LHCN-M2 (cell line): Measurements from ENCODE around the gene GRM8. TPM values are rescaled to one million over a fixed set of nuclear protein-coding genes. Genes with fewer than 3 reads are reported as not detected.

Experiments used
- DNase-seq: peaks from one replicate; pipeline ENCODE4 v3.0.0-alpha.2; 2012; ENCODE audit warnings: low read depth
- polyA plus RNA-seq: library from polyadenylated mRNA; unstranded; fragments of >200 nt; gene quantifications from one replicate; pipeline ENCODE4 v1.2.1, GENCODE V29; 2012; ENCODE audit warnings: missing spikeins
- total RNA-seq: library from RNA; depleted of rRNA; stranded (reverse); fragments of >200 nt; gene quantifications from 2 replicates; pipeline ENCODE4 v1.2.3, GENCODE V29; 2014; rRNA removed

Gene GRM8
- 0.11 TPM in 1 of 2 replicates, not detected in the other for total RNA-seq
- 0.05 TPM for polyA plus RNA-seq

GRCh38 chr7:127252778-127253280, at the start of gene GRM8:
Gene GRM8, minus strand, starts transcription at chr7:127252941.
- peak; percentile 6 for DNase-seq

- no peak for DNase-seq
These were observed 38.1 kb upstream of the GRM8 start for GRCh38 chr7:127290801-127291361.

- no peak for DNase-seq
These were observed 37.4 kb upstream of the GRM8 start for GRCh38 chr7:127290116-127290655.

GRCh38 chr7:127287133-127287532, 34.4 kb upstream of the GRM8 start:
- no peak for DNase-seq

- no peak for DNase-seq
These were observed 17.4 kb upstream of the GRM8 start for GRCh38 chr7:127270093-127270492.

GRCh38 chr7:127266047-127266446, 13.3 kb upstream of the GRM8 start:
- DNase-seq: no peak

GRCh38 chr7:127264219-127264618, 11.5 kb upstream of the GRM8 start:
- no peak for DNase-seq

- DNase-seq: no peak
These were observed 5.4 kb upstream of the GRM8 start for GRCh38 chr7:127258111-127258510.

- no peak for DNase-seq
These were observed 4.3 kb upstream of the GRM8 start for GRCh38 chr7:127257086-127257485.

GRCh38 chr7:127256041-127256725, 3.4 kb upstream of the GRM8 start:
- no peak for DNase-seq

- no peak for DNase-seq
These were observed 1.5 kb upstream of the GRM8 start for GRCh38 chr7:127254163-127254684.

GRCh38 chr7:127253281-127254162, 781 bp upstream of the GRM8 start:
- DNase-seq: peak; percentile 52

GRCh38 chr7:127252377-127252713, 396 bp downstream of the GRM8 start:
- no peak for DNase-seq

- DNase-seq: no peak
These were observed 1.0 kb downstream of the GRM8 start for GRCh38 chr7:127251465-127252376.

- DNase-seq: peak; percentile 6
These were observed 1.7 kb downstream of the GRM8 start for GRCh38 chr7:127251036-127251464.

- peak; percentile 17 for DNase-seq
These were observed 2.3 kb downstream of the GRM8 start for GRCh38 chr7:127250312-127251035.

GRCh38 chr7:127245607-127246006, 7.1 kb downstream of the GRM8 start:
- no peak for DNase-seq

GRCh38 chr7:127245002-127245401, 7.7 kb downstream of the GRM8 start:
- no peak for DNase-seq

- no peak for DNase-seq
These were observed 12.9 kb downstream of the GRM8 start for GRCh38 chr7:127239814-127240213.

- no peak for DNase-seq
These were observed 19.1 kb downstream of the GRM8 start for GRCh38 chr7:127233630-127234029.
